A549 (cell line): ENCODE results near the gene CCT3.

Experiments
- CEBPB ChIP-seq, 2 experiments: fragments of >200 bp in 1 of 2; sonication (Bioruptor Twin) in 1 of 2; formaldehyde crosslinking in 1 of 2; IDR thresholded peaks; 2 replicates each; pipeline ENCODE4 v1.6.1; 2012 to 2016
- CTCF ChIP-seq: fragments of >200 bp; sonication (Bioruptor Twin); formaldehyde crosslinking; IDR thresholded peaks from 3 replicates; pipeline ENCODE4 v1.5.1; 2016
- ELK1 ChIP-seq: fragments of 150-350 bp; IDR thresholded peaks from 2 replicates; pipeline ENCODE4 v1.6.1; 2014; ENCODE audit warnings: low read depth, mild to moderate bottlenecking, low read length
- NPAS2 ChIP-seq: fragments of 250-450 bp; sonication (Bioruptor Pico); IDR thresholded peaks from 2 replicates; pipeline ENCODE4 v1.8.0; 2022; ENCODE audit warnings: mild to moderate bottlenecking, moderate library complexity, borderline replicate concordance
- POLR2A ChIP-seq: IDR thresholded peaks from 2 replicates; pipeline ENCODE4 v1.6.1; 2012; ENCODE audit warnings: mild to moderate bottlenecking, low read length

- no peak for TF ChIP-seq NPAS2 (CRISPR knock-in tag)
- TF ChIP-seq ELK1: no peak
- TF ChIP-seq CTCF: no peak
- no peak for TF ChIP-seq CEBPB (IDR thresholded peaks at IDR 0.05)
- TF ChIP-seq POLR2A: no peak
These were observed 77.2 kb downstream of the CCT3 start for GRCh38 chr1:156260896-156261295.
